GM23248 (cell line): ENCODE data around the gene PPP2R5D.

ENCODE experiments used
- EZH2 ChIP-seq: fragments of 200-600 bp; sonication (generic); IDR thresholded peaks from 2 replicates; pipeline ENCODE4 v1.6.1; 2018; ENCODE audit warnings: antibody characterized with exemption, mild to moderate bottlenecking; ENCODE audit not compliant: insufficient read depth, poor library complexity, severe bottlenecking
- EZH2phosphoT487 ChIP-seq: fragments of 200-600 bp; sonication (generic); IDR thresholded peaks from 2 replicates; pipeline ENCODE4 v1.6.1; 2018; ENCODE audit warnings: antibody characterized with exemption, moderate library complexity, mild to moderate bottlenecking, low read depth; ENCODE audit not compliant: insufficient read depth

GRCh38 chr6:42981836-42982235, 2.5 kb upstream of the PPP2R5D start:
- no peak for TF ChIP-seq EZH2phosphoT487
- no peak for TF ChIP-seq EZH2
